ENCODE measurements around the gene CCDC38.

DNA sequence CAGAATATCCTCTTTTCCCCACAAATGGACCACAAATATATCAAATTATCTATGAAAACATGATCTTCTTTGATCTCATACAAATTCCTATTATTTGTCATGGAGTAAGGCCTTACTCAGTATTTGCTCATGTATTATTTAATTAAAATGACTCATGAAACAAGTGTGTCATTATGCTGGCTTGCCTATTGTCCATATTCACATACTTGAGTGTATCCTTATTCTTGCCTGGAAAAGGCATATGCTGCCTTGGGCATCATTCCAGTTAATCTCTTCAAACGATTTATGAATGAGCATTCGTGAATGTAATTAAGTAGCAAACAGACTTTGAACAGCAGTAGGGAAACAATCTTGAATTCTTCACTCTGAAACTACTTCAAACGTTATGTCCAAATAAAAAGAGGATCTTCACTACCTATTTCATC is 106.2 kb downstream of the CCDC38 start:
- TF ChIP-seq, protein P1, sequence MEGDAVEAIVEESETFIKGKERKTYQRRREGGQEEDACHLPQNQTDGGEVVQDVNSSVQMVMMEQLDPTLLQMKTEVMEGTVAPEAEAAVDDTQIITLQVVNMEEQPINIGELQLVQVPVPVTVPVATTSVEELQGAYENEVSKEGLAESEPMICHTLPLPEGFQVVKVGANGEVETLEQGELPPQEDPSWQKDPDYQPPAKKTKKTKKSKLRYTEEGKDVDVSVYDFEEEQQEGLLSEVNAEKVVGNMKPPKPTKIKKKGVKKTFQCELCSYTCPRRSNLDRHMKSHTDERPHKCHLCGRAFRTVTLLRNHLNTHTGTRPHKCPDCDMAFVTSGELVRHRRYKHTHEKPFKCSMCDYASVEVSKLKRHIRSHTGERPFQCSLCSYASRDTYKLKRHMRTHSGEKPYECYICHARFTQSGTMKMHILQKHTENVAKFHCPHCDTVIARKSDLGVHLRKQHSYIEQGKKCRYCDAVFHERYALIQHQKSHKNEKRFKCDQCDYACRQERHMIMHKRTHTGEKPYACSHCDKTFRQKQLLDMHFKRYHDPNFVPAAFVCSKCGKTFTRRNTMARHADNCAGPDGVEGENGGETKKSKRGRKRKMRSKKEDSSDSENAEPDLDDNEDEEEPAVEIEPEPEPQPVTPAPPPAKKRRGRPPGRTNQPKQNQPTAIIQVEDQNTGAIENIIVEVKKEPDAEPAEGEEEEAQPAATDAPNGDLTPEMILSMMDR (IDR thresholded peaks at IDR 0.05) = no peak
- no peak for TF ChIP-seq POLR2AphosphoS5 (IDR thresholded peaks at IDR 0.05)

Data from prostate gland (tissue), 2 donors.